Measurements from ENCODE around the gene CTH.
"Not testable (repeated sequence)": the region's sequence is repeated elsewhere in the genome, so short reads cannot be mapped to it uniquely, and the experiment has no call there.

The CTH gene
- total RNA-seq, result 0.81 to 3.1 (median 1.8) reads per million in 18 experiments

GRCh38 chr1:70410604-70411359 lies at the start of gene CTH:
Gene CTH, plus strand, starts transcription at chr1:70411268. Its CDS starts 148 bp downstream, at chr1:70411416.
- peak; percentile 93 to 95 for DNase-seq

DNA sequence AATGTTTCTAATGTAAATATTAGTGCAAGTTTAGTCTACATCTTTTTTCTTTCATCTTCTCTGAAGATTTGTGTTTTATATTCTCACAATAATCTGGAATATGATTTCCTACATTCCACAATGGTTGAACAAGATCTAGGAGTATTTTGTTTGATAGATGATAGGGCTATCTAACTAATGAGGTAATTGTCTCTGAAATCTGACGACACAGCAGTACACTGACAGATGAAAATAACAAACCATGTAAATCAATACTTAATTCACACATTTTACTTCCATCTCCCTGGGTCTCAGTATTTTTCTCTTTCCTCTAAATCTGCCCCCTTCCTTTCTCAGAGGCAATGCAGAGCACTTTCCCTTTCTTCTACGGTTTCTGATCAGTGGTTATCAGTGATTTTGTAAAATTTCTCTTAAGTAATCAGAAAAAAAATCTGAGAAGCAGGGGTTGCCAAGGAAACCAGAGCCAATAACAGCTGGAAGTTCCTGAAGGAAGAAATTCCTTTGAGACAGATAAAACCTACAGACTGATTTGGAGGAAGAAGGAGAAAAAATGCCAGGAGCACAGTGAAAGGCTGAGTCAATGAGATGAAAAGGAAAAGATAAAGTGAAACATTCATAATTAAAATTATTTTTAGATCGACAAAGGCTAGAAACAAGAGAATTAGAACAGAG lies 49.2 kb upstream of the CTH start:
- no peak for DNase-seq

GRCh38 chr1:70364439-70364838 lies 46.6 kb upstream of the CTH start:
- no peak for DNase-seq

- DNase-seq, result not testable (repeated sequence)
These were observed 44.6 kb upstream of the CTH start for GRCh38 chr1:70366425-70366952.

DNA sequence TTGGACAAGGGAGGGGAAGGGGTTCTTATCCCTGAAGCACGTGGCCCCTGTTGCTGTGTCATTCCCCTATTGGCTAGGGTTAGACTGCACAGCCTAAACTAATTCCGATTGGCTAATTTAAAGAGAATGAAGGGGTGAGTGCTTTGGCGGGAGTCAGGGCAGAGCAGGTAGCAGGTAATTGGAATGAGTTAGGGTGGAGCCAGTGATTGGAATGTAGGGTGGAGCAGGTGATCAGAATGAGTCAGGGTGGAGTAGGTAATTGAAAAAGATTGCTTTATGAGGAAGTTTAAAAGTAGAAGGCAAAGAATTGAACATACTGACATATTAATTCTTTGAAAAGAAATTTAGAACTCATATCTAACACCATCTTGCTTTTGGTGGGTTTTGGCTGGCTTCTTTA lies 44.1 kb upstream of the CTH start:
- not testable (repeated sequence) for DNase-seq

DNA sequence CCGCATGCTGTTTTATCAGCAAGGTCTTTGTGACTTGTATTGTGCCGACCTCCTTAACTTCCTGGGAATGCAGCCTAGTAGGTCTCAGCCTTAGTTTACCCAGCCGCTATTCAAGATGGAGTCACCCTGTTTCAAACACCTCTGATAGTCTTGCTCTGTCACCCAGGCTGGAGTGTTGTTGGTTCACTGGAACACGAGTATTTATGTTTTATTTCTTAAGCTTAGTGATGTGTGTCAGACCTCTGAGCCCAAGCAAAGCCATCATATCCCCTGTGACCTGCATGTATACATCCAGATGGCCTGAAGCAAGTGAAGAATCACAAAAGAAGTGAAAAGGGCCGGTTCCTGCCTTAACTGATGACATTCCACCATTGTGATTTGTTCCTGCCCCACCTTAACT lies 43.7 kb upstream of the CTH start:
- not testable (repeated sequence) for DNase-seq

- DNase-seq, result not testable (repeated sequence)
These were observed 39.5 kb upstream of the CTH start for GRCh38 chr1:70371586-70371985.

DNA sequence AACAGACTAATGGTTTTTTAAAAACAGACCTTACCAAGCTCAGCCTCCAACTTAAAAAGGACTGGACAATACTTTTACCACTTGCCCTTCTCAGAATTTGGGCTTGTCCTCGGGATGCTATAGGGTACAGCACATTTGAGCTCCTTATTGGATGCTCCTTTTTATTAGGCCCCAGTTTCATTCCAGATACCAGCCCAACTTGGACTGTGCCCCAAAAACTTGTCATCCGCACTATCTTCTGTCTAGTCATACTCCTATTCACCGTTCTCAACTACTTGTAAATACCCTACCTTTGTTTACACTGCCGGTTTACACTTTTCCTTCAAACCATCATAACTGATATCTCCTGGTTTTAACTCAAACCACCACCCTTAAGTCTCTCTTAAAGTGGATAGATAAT lies 38.6 kb upstream of the CTH start:
- no peak for DNase-seq

DNA sequence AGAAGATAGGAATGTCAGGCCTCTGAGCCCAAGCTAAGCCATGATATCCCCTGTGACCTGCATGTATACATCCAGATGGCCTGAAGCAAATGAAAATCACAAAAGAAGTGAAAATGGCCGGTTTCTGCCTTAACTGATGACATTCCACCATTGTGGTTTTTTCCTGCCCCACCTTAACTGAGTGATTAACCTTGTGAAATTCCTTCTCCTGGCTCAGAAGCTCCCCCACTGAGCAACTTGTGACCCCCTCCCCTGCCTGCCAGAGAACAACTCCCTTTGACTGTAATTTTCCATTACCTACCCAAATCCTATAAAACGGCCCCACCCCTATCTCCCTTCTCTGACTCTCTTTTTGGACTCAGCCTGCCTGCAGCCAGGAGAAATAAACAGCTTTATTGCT lies 37.5 kb upstream of the CTH start:
- DNase-seq, result not testable (repeated sequence)

DNA sequence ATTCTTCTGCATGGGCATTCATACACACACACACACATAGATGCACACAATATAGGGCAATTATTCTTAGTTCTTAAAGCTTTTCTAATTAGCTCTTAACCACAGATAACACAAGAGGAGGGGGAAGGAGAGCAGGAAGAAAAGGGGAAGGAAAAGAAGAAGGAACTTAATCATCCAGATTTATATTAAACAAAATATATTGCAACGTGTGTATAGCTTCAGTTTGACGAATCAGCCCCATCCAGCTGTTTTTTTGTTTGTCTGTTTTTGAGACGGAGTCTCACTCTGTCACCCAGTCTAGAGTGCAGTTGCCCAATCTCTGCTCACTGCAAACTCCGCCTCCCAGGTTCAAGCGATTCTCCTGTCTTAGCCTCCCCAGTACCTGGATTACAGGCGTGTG lies 34.9 kb upstream of the CTH start:
- no peak for DNase-seq

GRCh38 chr1:70382682-70383081 lies 28.4 kb upstream of the CTH start:
- DNase-seq, result peak in 1 of 2 donors; percentile 1

GRCh38 chr1:70383483-70383882 lies 27.6 kb upstream of the CTH start:
- DNase-seq, result no peak

DNA sequence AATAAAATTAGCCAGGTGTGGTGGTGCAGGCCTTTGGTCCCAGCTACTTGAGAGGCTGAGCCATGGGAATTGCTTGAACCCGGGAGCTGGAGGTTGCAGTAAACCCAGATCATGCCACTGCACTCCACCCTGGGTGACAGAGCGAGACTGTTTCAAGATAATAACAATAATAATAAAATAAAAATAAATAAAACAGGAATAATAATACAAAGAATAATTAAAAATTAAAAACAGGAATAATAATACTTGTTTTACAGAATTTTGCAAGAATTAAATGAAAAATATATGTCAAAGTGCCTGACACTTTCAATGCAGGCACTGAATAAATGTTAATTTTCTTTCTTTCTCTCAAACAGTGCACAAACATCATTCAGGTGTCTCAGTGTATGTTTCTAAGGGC lies 26.5 kb upstream of the CTH start:
- DNase-seq, result no peak

DNA sequence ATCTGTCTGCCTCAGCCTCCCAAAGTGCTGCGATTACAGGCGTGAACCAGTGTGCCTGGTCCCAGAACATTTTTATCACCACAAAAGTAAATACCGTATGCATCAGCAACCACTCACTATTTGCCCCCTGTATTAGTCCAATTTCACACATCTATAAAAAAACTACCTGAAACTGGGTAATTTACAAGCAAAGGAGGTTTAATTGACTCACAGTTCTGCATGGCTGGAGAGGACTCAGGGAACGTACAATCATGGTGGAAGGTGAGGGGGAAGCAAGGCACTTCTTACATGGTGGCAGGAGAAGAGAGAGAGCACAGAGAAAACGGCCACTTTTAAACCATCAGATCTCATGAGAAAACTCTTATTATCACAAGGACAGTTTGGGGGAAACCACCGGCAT lies 25.6 kb upstream of the CTH start:
- DNase-seq, result no peak

GRCh38 chr1:70386121-70386520 lies 24.9 kb upstream of the CTH start:
- DNase-seq, result no peak

DNA sequence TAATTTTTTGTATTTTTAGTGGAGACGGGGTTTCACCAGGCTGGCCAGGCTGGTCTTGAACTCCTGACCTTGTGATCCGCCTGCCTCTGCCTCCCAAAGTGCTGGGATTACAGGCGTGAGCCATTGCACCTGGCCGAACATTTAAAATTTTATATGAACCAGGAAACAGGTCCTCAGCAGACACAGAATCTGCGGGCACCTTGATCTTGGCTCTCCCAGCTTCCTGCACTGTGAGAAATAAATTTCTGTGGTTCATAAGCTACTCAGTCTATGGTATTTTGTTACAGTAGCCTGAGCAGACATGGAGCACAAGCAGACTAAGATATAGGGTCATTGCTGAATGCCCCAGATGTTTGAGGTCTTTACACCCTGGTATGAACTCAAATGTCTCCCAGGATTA lies 23.6 kb upstream of the CTH start:
- no peak for DNase-seq

DNA sequence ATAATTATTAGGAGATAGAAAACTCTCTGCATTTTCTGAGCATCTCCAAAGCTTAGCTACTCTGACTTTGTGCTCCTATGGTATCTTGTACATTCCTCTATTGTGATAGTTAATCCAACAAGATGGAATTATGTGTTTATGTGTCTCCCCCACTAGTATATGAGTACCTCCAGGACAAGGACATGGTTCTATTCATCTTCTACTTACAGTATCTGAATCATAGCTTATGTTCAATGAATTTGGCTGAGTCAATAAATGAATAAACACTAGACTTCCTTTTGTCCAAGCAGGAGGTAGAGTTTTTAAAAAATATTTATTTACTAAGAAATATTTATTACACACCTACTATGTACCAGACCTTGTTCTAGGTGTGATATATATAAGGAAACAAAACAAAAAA lies 18.4 kb upstream of the CTH start:
- DNase-seq, result no peak

DNA sequence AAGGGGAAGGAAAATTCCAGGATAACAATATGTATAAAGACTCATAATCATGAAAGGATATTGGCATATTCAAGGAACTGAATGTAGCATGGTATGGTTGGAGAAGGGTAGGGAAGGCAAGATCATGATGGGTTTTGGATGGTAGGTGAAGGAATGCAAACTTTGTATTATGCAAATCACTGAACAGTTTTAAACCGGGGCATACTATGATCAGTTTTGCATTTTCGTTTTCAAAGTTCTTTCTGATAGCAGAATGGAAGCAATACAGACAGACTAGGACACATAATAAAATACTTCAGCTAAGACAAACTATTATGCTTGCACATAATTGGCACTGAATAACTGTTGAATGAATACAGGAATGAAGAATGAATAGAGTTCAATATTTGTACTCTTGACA lies 14.5 kb upstream of the CTH start:
- DNase-seq, result no peak

DNA sequence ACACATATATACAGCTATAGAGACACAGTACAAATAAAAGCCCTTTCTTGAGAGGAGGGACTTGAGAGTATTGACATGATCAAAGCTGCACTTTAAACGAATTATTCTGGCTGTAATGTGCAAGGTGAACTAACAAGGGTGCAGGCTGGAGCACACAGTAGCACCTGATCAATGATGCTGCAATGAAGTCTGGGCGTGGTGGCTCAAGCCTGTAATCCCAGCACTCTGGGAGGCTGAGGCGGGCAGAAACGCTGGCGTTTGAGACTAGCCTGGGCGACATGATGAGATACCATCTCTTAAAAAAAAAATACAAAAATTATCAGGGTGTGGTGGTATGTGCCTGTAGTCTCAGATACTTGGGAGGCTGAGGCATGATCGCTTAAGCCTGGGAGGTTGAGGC lies 14.1 kb upstream of the CTH start:
- DNase-seq, result no peak

DNA sequence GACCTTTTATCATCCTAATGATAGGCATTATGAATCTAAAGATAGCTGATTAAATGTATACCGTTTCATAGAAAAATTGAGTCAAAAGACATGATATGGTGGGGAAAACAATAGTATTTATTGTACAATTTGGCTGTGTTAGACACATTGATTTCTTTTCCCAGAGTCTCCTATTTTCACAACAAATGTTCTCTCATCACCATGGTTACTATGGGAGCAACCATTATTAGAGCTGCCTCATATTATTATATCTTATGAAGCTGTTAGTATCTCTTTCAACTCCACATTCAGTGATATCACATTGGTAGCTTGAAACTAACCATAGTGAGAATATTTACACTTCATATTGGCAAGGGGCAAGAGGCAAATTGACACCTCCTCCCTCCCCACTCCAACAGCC lies 10.7 kb upstream of the CTH start:
- no peak for DNase-seq

- no peak for DNase-seq
These were observed 9.1 kb upstream of the CTH start for GRCh38 chr1:70401974-70402373.

- no peak for DNase-seq
These were observed 7.3 kb upstream of the CTH start for GRCh38 chr1:70403759-70404158.

GRCh38 chr1:70405780-70406416 lies 5.2 kb upstream of the CTH start:
- DNase-seq, result no peak

- no peak for DNase-seq
These were observed 1.9 kb upstream of the CTH start for GRCh38 chr1:70409136-70409535.
